Renal cortex interstitium (tissue), 11 donors: ENCODE results near the gene MS4A12. TPM values are rescaled to one million over a fixed set of nuclear protein-coding genes. Genes with fewer than 3 reads are reported as not detected.
"Not testable (repeated sequence)": the region's sequence is repeated elsewhere in the genome, so short reads cannot be mapped to it uniquely, and the experiment has no call there.

Source experiments
- DNase-seq, 11 donors: peaks; one replicate each; pipeline ENCODE4 v3.0.0-alpha.2; 2013; ENCODE audit warnings: low read depth in 9 of 11, low spot score in 4 of 11; ENCODE audit errors: extremely low read depth in 1 of 11
- polyA plus RNA-seq, 3 donors: library from polyadenylated mRNA; unstranded; fragments of 120-200 nt; gene quantifications; one replicate each; pipeline ENCODE4 v1.2.1, GENCODE V29; 2013; ENCODE audit not compliant: insufficient read length in 3 of 3

MS4A12 gene
- polyA plus RNA-seq, 3 donors, result not detected

GRCh38 chr11:60509609-60510008 is 17.0 kb downstream of the MS4A12 start:
- not testable (repeated sequence) for DNase-seq

GRCh38 chr11:60510209-60510608 is 17.6 kb downstream of the MS4A12 start:
- DNase-seq, result not testable (repeated sequence)

- DNase-seq, result no peak
These were observed 18.8 kb downstream of the MS4A12 start for GRCh38 chr11:60511393-60511792.

- no peak for DNase-seq
These were observed 20.2 kb downstream of the MS4A12 start for GRCh38 chr11:60512651-60513225.

- no peak for DNase-seq
These were observed 21.2 kb downstream of the MS4A12 start for GRCh38 chr11:60513496-60514460.

- no peak for DNase-seq
These were observed 22.7 kb downstream of the MS4A12 start, which contains the start of gene MS4A13 for GRCh38 chr11:60515144-60515855. Gene MS4A13, plus strand, starts transcription at chr11:60515392. Its CDS starts 2,692 bp downstream, at chr11:60518084.

- no peak for DNase-seq
These were observed 35.9 kb downstream of the MS4A12 start for GRCh38 chr11:60528465-60528864.

- DNase-seq, result no peak
These were observed 36.4 kb downstream of the MS4A12 start for GRCh38 chr11:60528934-60529333.

GRCh38 chr11:60530454-60531100 is 38.0 kb downstream of the MS4A12 start:
- no peak for DNase-seq

GRCh38 chr11:60532383-60532782 is 39.8 kb downstream of the MS4A12 start:
- DNase-seq, result not testable (repeated sequence)

GRCh38 chr11:60538627-60539026 is 46.0 kb downstream of the MS4A12 start:
- not testable (repeated sequence) for DNase-seq

GRCh38 chr11:60544077-60544476 is 51.5 kb downstream of the MS4A12 start:
- DNase-seq, result no peak

Other genes with a start within 250 kb of the MS4A12 start
- gene MS4A4E, start 249.6 kb upstream of the MS4A12 start, polyA plus RNA-seq, result 1 to 10 TPM in 1 of 3 donors, under 1 TPM in 2; 0.42 to 1.5 (median 0.72) TPM
- gene MS4A4A, start 212.1 kb upstream of the MS4A12 start, polyA plus RNA-seq, result 10 to 100 TPM in 1 of 3 donors, 1 to 10 TPM in 2; 7.5 to 10.1 (median 8.0) TPM
- not detected for gene MS4A6E, start 165.5 kb upstream of the MS4A12 start, polyA plus RNA-seq
- gene MS4A7, start 114.2 kb upstream of the MS4A12 start, polyA plus RNA-seq, result 10 to 100 TPM in 1 of 3 donors, 1 to 10 TPM in 2; 6.0 to 16.1 (median 6.8) TPM
- gene MS4A14, start 96.3 kb upstream of the MS4A12 start, polyA plus RNA-seq, result under 1 TPM; 0.09 to 0.32 (median 0.27) TPM
- under 1 TPM in 2 of 3 donors, not detected in 1; 0.23 to 0.44 TPM for gene MS4A5, start 63.2 kb upstream of the MS4A12 start, polyA plus RNA-seq
- under 1 TPM; 0.31 to 0.54 (median 0.50) TPM for gene MS4A1, start 36.9 kb upstream of the MS4A12 start, polyA plus RNA-seq
- gene MS4A13, start 22.6 kb downstream of the MS4A12 start, polyA plus RNA-seq, result not detected
- gene MS4A8, start 206.8 kb downstream of the MS4A12 start, polyA plus RNA-seq, result under 1 TPM in 1 of 3 donors, not detected in 2; 0.20 TPM
- not detected for gene MS4A18, start 231.9 kb downstream of the MS4A12 start, polyA plus RNA-seq